GM19467 (cell line): Measurements from ENCODE around the gene BPNT1.
A peak's percentile ranks its signal among the peaks of the same experiment; 100 is the strongest.
"Not testable (repeated sequence)": the region's sequence is repeated elsewhere in the genome, so short reads cannot be mapped to it uniquely, and the experiment has no call there.

ENCODE experiments used
- ATAC-seq: cut with Tn5 transposase; IDR thresholded peaks from one replicate; pipeline ENCODE4 v1.9.1; 2021; ENCODE audit warnings: mild to moderate bottlenecking, moderate library complexity; ENCODE audit not compliant: unreplicated experiment

BPNT1 gene

GRCh38 chr1:220084460-220084859 is 5.1 kb downstream of the BPNT1 start:
- ATAC-seq: no peak

- no peak for ATAC-seq
These were observed 11.7 kb downstream of the BPNT1 start for GRCh38 chr1:220077887-220078286.

GRCh38 chr1:220076861-220077762 is 12.5 kb downstream of the BPNT1 start:
- no peak for ATAC-seq

GRCh38 chr1:220067269-220068204 is 22.1 kb downstream of the BPNT1 start:
- no peak for ATAC-seq

GRCh38 chr1:220062629-220063028 is 27.0 kb downstream of the BPNT1 start:
- no peak for ATAC-seq

- ATAC-seq: no peak
These were observed 28.7 kb downstream of the BPNT1 start for GRCh38 chr1:220060876-220061275.

GRCh38 chr1:220056374-220056773 is 33.2 kb downstream of the BPNT1 start:
- ATAC-seq: no peak

- ATAC-seq: peak; percentile 99
These were observed 43.3 kb downstream of the BPNT1 start, which contains the start of gene EPRS1 for GRCh38 chr1:220046052-220046930. TSS of gene EPRS1 (minus strand) at chr1:220046505. CDS start at chr1:220046388, 117 bp downstream.

- no peak for ATAC-seq
These were observed 44.1 kb downstream of the BPNT1 start for GRCh38 chr1:220045356-220046051.

GRCh38 chr1:220044678-220045355 is 44.8 kb downstream of the BPNT1 start:
- ATAC-seq: no peak

- no peak for ATAC-seq
These were observed 45.9 kb downstream of the BPNT1 start for GRCh38 chr1:220043646-220044045.

- no peak for ATAC-seq
These were observed 49.5 kb downstream of the BPNT1 start for GRCh38 chr1:220040028-220040596.

- no peak for ATAC-seq
These were observed 50.9 kb downstream of the BPNT1 start for GRCh38 chr1:220038640-220039039.

- ATAC-seq: not testable (repeated sequence)
These were observed 51.8 kb downstream of the BPNT1 start for GRCh38 chr1:220037810-220038209.

GRCh38 chr1:220032911-220033310 is 56.7 kb downstream of the BPNT1 start:
- no peak for ATAC-seq

GRCh38 chr1:220031287-220031686 is 58.3 kb downstream of the BPNT1 start:
- no peak for ATAC-seq

GRCh38 chr1:220028346-220028895 is 61.2 kb downstream of the BPNT1 start:
- ATAC-seq: peak; percentile 66

GRCh38 chr1:220019071-220019470 is 70.5 kb downstream of the BPNT1 start:
- no peak for ATAC-seq

GRCh38 chr1:220013497-220013896 is 76.1 kb downstream of the BPNT1 start:
- ATAC-seq: peak; percentile 82
